ENCODE measurements around the gene HSFX2.
"Not testable (repeated sequence)": the region's sequence is repeated elsewhere in the genome, so short reads cannot be mapped to it uniquely, and the experiment has no call there.

- TF ChIP-seq, protein P1, sequence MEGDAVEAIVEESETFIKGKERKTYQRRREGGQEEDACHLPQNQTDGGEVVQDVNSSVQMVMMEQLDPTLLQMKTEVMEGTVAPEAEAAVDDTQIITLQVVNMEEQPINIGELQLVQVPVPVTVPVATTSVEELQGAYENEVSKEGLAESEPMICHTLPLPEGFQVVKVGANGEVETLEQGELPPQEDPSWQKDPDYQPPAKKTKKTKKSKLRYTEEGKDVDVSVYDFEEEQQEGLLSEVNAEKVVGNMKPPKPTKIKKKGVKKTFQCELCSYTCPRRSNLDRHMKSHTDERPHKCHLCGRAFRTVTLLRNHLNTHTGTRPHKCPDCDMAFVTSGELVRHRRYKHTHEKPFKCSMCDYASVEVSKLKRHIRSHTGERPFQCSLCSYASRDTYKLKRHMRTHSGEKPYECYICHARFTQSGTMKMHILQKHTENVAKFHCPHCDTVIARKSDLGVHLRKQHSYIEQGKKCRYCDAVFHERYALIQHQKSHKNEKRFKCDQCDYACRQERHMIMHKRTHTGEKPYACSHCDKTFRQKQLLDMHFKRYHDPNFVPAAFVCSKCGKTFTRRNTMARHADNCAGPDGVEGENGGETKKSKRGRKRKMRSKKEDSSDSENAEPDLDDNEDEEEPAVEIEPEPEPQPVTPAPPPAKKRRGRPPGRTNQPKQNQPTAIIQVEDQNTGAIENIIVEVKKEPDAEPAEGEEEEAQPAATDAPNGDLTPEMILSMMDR (IDR thresholded peaks at IDR 0.05; ENCODE audit: insufficient read depth, low read length, poor library complexity, severe bottlenecking), result not testable (repeated sequence)
- not testable (repeated sequence) for TF ChIP-seq EZH2phosphoT487 (conservative IDR thresholded peaks at IDR 0.05; ENCODE audit: low read length)
These were observed 9.5 kb downstream of the HSFX2 start for GRCh38 chrX:149585631-149586030.

Data from SU-DHL-6 (cell line).